SH-SY5Y (cell line): ENCODE measurements around the gene LYSMD1.

Experiments
- GATA2 ChIP-seq: IDR thresholded peaks from 2 replicates; pipeline ENCODE4 v1.6.1; 2011; ENCODE audit warnings: mild to moderate bottlenecking, low read depth, low read length
- GATA3 ChIP-seq: IDR thresholded peaks from 2 replicates; pipeline ENCODE4 v1.6.1; 2011; ENCODE audit warnings: low read depth, mild to moderate bottlenecking, low read length, moderate library complexity

DNA sequence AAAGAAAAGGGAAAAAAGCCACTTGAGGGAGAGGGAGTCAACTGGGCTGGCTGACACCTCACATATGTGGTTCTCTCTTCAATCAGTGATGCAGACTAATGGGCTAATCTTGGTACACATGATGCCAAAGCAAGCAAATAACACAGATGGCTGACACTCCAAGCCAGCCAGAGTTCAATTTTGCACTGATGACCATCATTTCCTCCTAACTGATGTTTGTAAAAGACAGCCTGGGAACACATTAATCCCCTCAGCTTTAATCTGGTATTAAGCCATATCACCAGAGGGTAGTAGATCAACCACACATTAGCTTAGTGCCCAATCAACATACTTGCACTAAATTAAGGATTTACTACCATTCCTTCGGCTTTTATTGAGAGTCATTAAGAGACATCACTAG, 21.5 kb upstream of the LYSMD1 start:
- no peak for TF ChIP-seq GATA2
- no peak for TF ChIP-seq GATA3
